SH-SY5Y (cell line): ENCODE data around the gene TCP11.

ENCODE experiments used
- GATA2 ChIP-seq: IDR thresholded peaks from 2 replicates; pipeline ENCODE4 v1.6.1; 2011; ENCODE audit warnings: mild to moderate bottlenecking, low read depth, low read length
- GATA3 ChIP-seq: IDR thresholded peaks from 2 replicates; pipeline ENCODE4 v1.6.1; 2011; ENCODE audit warnings: low read depth, mild to moderate bottlenecking, low read length, moderate library complexity

DNA sequence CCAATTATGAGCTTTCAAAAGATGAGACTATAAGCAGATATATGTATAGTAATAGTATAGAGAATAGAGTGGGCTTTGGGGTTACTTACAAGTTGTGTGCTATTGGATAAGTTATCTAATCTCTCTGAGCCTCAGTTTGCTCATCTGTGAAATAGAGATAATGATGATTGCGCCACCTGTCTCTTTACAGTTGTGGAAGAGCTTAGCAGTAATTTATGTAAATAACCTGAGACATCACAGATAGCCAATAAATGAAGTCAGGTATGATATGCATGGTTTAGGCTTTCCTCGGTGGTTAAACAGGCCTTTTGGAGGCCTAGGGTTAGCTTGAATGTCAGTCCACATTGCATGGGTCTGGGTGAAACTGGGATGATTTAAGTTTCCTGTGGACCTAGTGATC is 42.8 kb upstream of the TCP11 start:
- TF ChIP-seq GATA3 (no peak), GATA2 (no peak)
